Measurements from ENCODE around the gene C6. TPM values are rescaled to one million over a fixed set of nuclear protein-coding genes. Genes with fewer than 3 reads are reported as not detected.

The C6 gene
- total RNA-seq, 1 donor from 2014 or later = 89.5 TPM

DNA sequence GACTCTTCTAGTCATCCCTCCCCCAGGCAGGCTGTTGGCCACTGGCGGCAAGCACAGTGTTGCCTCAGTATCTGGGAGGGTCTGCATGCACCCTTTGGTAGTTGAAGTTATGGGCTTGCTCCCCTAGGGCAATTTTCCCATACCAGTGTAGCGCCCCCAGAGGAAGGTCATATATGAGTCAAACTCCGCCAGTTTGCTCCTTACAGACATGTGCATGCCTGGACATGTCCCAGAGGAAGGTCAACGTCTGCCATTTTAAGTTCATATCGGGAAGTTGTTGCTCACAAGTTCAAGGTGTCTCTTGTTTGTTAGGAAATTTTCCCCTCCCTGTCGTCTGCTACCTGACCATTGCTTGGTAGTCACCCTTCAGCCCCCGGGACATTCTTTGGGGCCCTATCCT lies 90.9 kb downstream of the C6 start:
- TF ChIP-seq, protein P1, sequence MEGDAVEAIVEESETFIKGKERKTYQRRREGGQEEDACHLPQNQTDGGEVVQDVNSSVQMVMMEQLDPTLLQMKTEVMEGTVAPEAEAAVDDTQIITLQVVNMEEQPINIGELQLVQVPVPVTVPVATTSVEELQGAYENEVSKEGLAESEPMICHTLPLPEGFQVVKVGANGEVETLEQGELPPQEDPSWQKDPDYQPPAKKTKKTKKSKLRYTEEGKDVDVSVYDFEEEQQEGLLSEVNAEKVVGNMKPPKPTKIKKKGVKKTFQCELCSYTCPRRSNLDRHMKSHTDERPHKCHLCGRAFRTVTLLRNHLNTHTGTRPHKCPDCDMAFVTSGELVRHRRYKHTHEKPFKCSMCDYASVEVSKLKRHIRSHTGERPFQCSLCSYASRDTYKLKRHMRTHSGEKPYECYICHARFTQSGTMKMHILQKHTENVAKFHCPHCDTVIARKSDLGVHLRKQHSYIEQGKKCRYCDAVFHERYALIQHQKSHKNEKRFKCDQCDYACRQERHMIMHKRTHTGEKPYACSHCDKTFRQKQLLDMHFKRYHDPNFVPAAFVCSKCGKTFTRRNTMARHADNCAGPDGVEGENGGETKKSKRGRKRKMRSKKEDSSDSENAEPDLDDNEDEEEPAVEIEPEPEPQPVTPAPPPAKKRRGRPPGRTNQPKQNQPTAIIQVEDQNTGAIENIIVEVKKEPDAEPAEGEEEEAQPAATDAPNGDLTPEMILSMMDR (IDR thresholded peaks at IDR 0.05; ENCODE audit: borderline replicate concordance) = no peak
- H3K36me3 ChIP-seq = no peaks in the 10 kb centered on the region

GRCh38 chr5:41120600-41120999 lies 92.7 kb downstream of the C6 start:
- DNase-seq = no peak
- TF ChIP-seq, protein P1 (IDR thresholded peaks at IDR 0.05; ENCODE audit: borderline replicate concordance) = no peak
- Histone ChIP-seq H3K27me3 (ENCODE audit: low read depth) (no peaks in the 10 kb centered on the region), H3K36me3 (no peaks in the 10 kb centered on the region), H3K4me3 (no peak overlapping the region), H3K27ac (replicated peaks) (no peak overlapping the region), H3K4me1 (no peaks in the 10 kb centered on the region), H3K9me3 (replicated peaks) (no peaks in the 10 kb centered on the region)
- intact Hi-C loops (cut with micrococcal nuclease) = no loop called here

More for the DNA sequence above, 90.9 kb downstream of the C6 start:
- no peak for DNase-seq
- Histone ChIP-seq H3K9me3 (replicated peaks) (no peaks in the 10 kb centered on the region), H3K4me1 (no peaks in the 10 kb centered on the region), H3K4me3 (no peak overlapping the region), H3K27me3 (ENCODE audit: low read depth) (no peaks in the 10 kb centered on the region), H3K27ac (replicated peaks) (no peak overlapping the region)
- intact Hi-C loops (cut with micrococcal nuclease) = no loop called here

DNA sequence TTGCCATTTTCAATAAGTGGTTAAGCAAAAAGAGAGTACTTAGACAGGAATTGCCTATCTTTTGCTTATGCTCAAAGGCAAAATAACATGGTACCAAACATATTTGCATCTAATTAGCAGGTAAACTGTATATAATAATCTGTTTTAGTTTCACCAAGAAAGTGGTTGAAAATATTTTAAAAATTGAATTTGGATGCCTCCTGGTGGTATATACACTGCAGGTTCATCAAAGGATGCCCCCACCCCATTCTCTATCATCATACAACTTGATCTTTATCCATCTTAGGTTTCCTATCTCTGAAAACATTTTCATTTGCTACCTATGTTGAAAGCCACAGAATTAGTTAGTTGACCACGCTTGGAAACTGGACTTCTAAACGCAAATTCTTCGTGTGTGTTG lies 95.2 kb downstream of the C6 start:
- Histone ChIP-seq H3K36me3 (no peaks in the 10 kb centered on the region), H3K4me1 (no peaks in the 10 kb centered on the region), H3K27ac (replicated peaks) (no peak overlapping the region), H3K4me3 (no peak overlapping the region), H3K27me3 (ENCODE audit: low read depth) (no peaks in the 10 kb centered on the region), H3K9me3 (replicated peaks) (no peaks in the 10 kb centered on the region)
- intact Hi-C loops (cut with micrococcal nuclease) = no loop called here
- TF ChIP-seq, protein P1 (IDR thresholded peaks at IDR 0.05; ENCODE audit: borderline replicate concordance) = no peak
- DNase-seq = no peak

- H3K27ac ChIP-seq (replicated peaks) = no peak overlapping the region
These were observed 98.1 kb downstream of the C6 start for GRCh38 chr5:41115281-41115680.

GRCh38 chr5:41112486-41113455 lies 100.6 kb downstream of the C6 start:
- TF ChIP-seq, protein P1 (IDR thresholded peaks at IDR 0.05; ENCODE audit: borderline replicate concordance) = no peak
- intact Hi-C loops (cut with micrococcal nuclease) = no loop called here
- H3K9me3 ChIP-seq (replicated peaks) = no peaks in the 10 kb centered on the region
- DNase-seq = no peak
- H3K27ac ChIP-seq (replicated peaks) = no peak overlapping the region
- H3K36me3 ChIP-seq = no peaks in the 10 kb centered on the region
- no peaks in the 10 kb centered on the region for H3K4me1 ChIP-seq
- H3K27me3 ChIP-seq (ENCODE audit: low read depth) = no peaks in the 10 kb centered on the region
- H3K4me3 ChIP-seq = no peak overlapping the region

More at GRCh38 chr5:41115281-41115680, 98.1 kb downstream of the C6 start:
- Histone ChIP-seq H3K36me3 (no peaks in the 10 kb centered on the region), H3K27me3 (ENCODE audit: low read depth) (no peaks in the 10 kb centered on the region), H3K4me3 (no peak overlapping the region), H3K4me1 (no peaks in the 10 kb centered on the region), H3K9me3 (replicated peaks) (no peaks in the 10 kb centered on the region)
- TF ChIP-seq, protein P1 (IDR thresholded peaks at IDR 0.05; ENCODE audit: borderline replicate concordance) = no peak
- intact Hi-C loops (cut with micrococcal nuclease) = no loop called here
- DNase-seq = no peak
